NOMO-1 treated with DMSO at 0.1 percent for 48 hours (cell line): Measurements from ENCODE around the gene RGS5.

ENCODE experiments used
- DNase-seq: peaks from one replicate; lab custom pipeline; 2025; ENCODE audit not compliant: unreplicated experiment; lab: John Stamatoyannopoulos, UW

Gene RGS5

GRCh38 chr1:163186862-163187261, 15.9 kb downstream of the RGS5 start:
- no peak for DNase-seq

- no peak for DNase-seq
These were observed 20.3 kb downstream of the RGS5 start for GRCh38 chr1:163182330-163182949.

GRCh38 chr1:163178628-163179027, 24.1 kb downstream of the RGS5 start:
- DNase-seq = peak; percentile 79

- no peak for DNase-seq
These were observed 25.9 kb downstream of the RGS5 start for GRCh38 chr1:163176797-163177196.

- peak; percentile 40 for DNase-seq
These were observed 27.9 kb downstream of the RGS5 start for GRCh38 chr1:163174524-163175437.

GRCh38 chr1:163173121-163173520, 29.6 kb downstream of the RGS5 start:
- DNase-seq = no peak

GRCh38 chr1:163172596-163172995, 30.1 kb downstream of the RGS5 start:
- DNase-seq = no peak

GRCh38 chr1:163171826-163172225, 30.9 kb downstream of the RGS5 start:
- DNase-seq = no peak

- no peak for DNase-seq
These were observed 31.6 kb downstream of the RGS5 start for GRCh38 chr1:163170975-163171676.

- no peak for DNase-seq
These were observed 32.4 kb downstream of the RGS5 start for GRCh38 chr1:163170331-163170730.

- DNase-seq = no peak
These were observed 33.2 kb downstream of the RGS5 start for GRCh38 chr1:163169553-163169952.

GRCh38 chr1:163168053-163168452, 34.7 kb downstream of the RGS5 start:
- no peak for DNase-seq

GRCh38 chr1:163166886-163167555, 35.7 kb downstream of the RGS5 start:
- DNase-seq = peak; percentile 78

GRCh38 chr1:163165119-163165518, 37.6 kb downstream of the RGS5 start:
- DNase-seq = no peak

- DNase-seq = no peak
These were observed 38.7 kb downstream of the RGS5 start for GRCh38 chr1:163163881-163164582.

GRCh38 chr1:163163163-163163562, 39.6 kb downstream of the RGS5 start:
- no peak for DNase-seq

- DNase-seq = no peak
These were observed 40.3 kb downstream of the RGS5 start for GRCh38 chr1:163162381-163162914.

GRCh38 chr1:163161841-163162240, 40.9 kb downstream of the RGS5 start:
- peak; percentile 83 for DNase-seq

GRCh38 chr1:163161337-163161736, 41.4 kb downstream of the RGS5 start:
- DNase-seq = no peak

- no peak for DNase-seq
These were observed 47.1 kb downstream of the RGS5 start for GRCh38 chr1:163155606-163156005.
